ENCODE results near the gene PLOD3. TPM values are rescaled to one million over a fixed set of nuclear protein-coding genes. Genes with fewer than 3 reads are reported as not detected.
"Not testable (repeated sequence)": the region's sequence is repeated elsewhere in the genome, so short reads cannot be mapped to it uniquely, and the experiment has no call there.

PLOD3 gene
- total and polyA plus RNA-seq, 4 donors: 38.9 to 104 (median 58.2) TPM

- WGBS, 2 donors: 84 to 85% methylated on average over 32 of the region's 32 CpGs
- peaks cover 0 to 4% (median 0%) of the 10 kb centered on the region in 5 donors for H3K4me1 ChIP-seq (ENCODE audit: control insufficient read depth in 5 of 5, insufficient read depth in 5 of 5, low read length in 5 of 5)
- H3K36me3 ChIP-seq (ENCODE audit: control insufficient read depth in 4 of 4, insufficient read depth in 4 of 4, low read length in 4 of 4): peaks cover 6 to 39% (median 12%) of the 10 kb centered on the region in 4 donors
- H3K9me3 ChIP-seq (ENCODE audit: control insufficient read depth in 4 of 4, insufficient read depth in 3 of 4, low read length in 3 of 4): peaks cover 0 to 2% (median 0%) of the 10 kb centered on the region in 4 donors
- no peak for DNase-seq
- H3K27me3 ChIP-seq (ENCODE audit: control insufficient read depth in 3 of 3, insufficient read depth in 3 of 3, low read length in 2 of 3): peaks cover 3 to 27% (median 11%) of the 10 kb centered on the region in 3 donors
- TF ChIP-seq, protein P1, sequence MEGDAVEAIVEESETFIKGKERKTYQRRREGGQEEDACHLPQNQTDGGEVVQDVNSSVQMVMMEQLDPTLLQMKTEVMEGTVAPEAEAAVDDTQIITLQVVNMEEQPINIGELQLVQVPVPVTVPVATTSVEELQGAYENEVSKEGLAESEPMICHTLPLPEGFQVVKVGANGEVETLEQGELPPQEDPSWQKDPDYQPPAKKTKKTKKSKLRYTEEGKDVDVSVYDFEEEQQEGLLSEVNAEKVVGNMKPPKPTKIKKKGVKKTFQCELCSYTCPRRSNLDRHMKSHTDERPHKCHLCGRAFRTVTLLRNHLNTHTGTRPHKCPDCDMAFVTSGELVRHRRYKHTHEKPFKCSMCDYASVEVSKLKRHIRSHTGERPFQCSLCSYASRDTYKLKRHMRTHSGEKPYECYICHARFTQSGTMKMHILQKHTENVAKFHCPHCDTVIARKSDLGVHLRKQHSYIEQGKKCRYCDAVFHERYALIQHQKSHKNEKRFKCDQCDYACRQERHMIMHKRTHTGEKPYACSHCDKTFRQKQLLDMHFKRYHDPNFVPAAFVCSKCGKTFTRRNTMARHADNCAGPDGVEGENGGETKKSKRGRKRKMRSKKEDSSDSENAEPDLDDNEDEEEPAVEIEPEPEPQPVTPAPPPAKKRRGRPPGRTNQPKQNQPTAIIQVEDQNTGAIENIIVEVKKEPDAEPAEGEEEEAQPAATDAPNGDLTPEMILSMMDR (IDR thresholded peaks at IDR 0.05; ENCODE audit: control extremely low read depth, extremely low read depth): no peak
- ATAC-seq (ENCODE audit: insufficient read depth, low FRiP score): no peak
- no peak overlapping the region for H3K4me3 ChIP-seq
- no peak overlapping the region for H3K9ac ChIP-seq (ENCODE audit: insufficient read depth in 1 of 2, low read length in 2 of 2)
- H3K27ac ChIP-seq (ENCODE audit: low read depth in 1 of 2, low read length in 1 of 2): no peak overlapping the region
These were observed 11.3 kb downstream of the PLOD3 start for GRCh38 chr7:101205901-101206664.

GRCh38 chr7:101203740-101204738 is 13.3 kb downstream of the PLOD3 start:
- ATAC-seq (ENCODE audit: insufficient read depth, low FRiP score); H3K4me3 ChIP-seq; H3K9ac ChIP-seq (ENCODE audit: insufficient read depth in 1 of 2, low read length in 2 of 2); H3K4me1 ChIP-seq (ENCODE audit: control insufficient read depth in 5 of 5, insufficient read depth in 5 of 5, low read length in 5 of 5); DNase-seq; H3K27ac ChIP-seq (ENCODE audit: low read depth in 1 of 2, low read length in 1 of 2); H3K9me3 ChIP-seq (ENCODE audit: control insufficient read depth in 4 of 4, insufficient read depth in 3 of 4, low read length in 3 of 4): not testable (repeated sequence)
- 56 to 57% methylated on average over 22 of the region's 22 CpGs for WGBS, 2 donors
- Histone ChIP-seq H3K36me3 (ENCODE audit: control insufficient read depth in 4 of 4, insufficient read depth in 4 of 4, low read length in 4 of 4) (peaks cover 2 to 27% (median 8%) of the 10 kb centered on the region in 4 donors), H3K27me3 (ENCODE audit: control insufficient read depth in 3 of 3, insufficient read depth in 3 of 3, low read length in 2 of 3) (peaks cover 3 to 41% (median 21%) of the 10 kb centered on the region in 3 donors)

- no peak overlapping the region for H3K4me3 ChIP-seq
- peaks cover 0 to 14% (median 4%) of the 10 kb centered on the region in 4 donors for H3K36me3 ChIP-seq (ENCODE audit: control insufficient read depth in 4 of 4, insufficient read depth in 4 of 4, low read length in 4 of 4)
- TF ChIP-seq, protein P1 (IDR thresholded peaks at IDR 0.05; ENCODE audit: control extremely low read depth, extremely low read depth): no peak
- no peak for ATAC-seq (ENCODE audit: insufficient read depth, low FRiP score)
- H3K9ac ChIP-seq (ENCODE audit: insufficient read depth in 1 of 2, low read length in 2 of 2): no peak overlapping the region
- peaks cover 3 to 41% (median 21%) of the 10 kb centered on the region in 3 donors for H3K27me3 ChIP-seq (ENCODE audit: control insufficient read depth in 3 of 3, insufficient read depth in 3 of 3, low read length in 2 of 3)
- peaks cover 0 to 4% (median 0%) of the 10 kb centered on the region in 5 donors for H3K4me1 ChIP-seq (ENCODE audit: control insufficient read depth in 5 of 5, insufficient read depth in 5 of 5, low read length in 5 of 5)
- no peak overlapping the region for H3K27ac ChIP-seq (ENCODE audit: low read depth in 1 of 2, low read length in 1 of 2)
- H3K9me3 ChIP-seq (ENCODE audit: control insufficient read depth in 4 of 4, insufficient read depth in 3 of 4, low read length in 3 of 4): peaks cover 0 to 2% (median 0%) of the 10 kb centered on the region in 4 donors
- 84 to 86% methylated on average over 5 of the region's 5 CpGs for WGBS, 2 donors
- DNase-seq: no peak
These were observed 14.8 kb downstream of the PLOD3 start for GRCh38 chr7:101202603-101202918.

Data from lung (tissue), 12 donors.